Posterior vena cava (tissue), 2 donors: ENCODE results near the gene AFDN. TPM values are rescaled to one million over a fixed set of nuclear protein-coding genes. Genes with fewer than 3 reads are reported as not detected.
"Not testable (repeated sequence)": the region's sequence is repeated elsewhere in the genome, so short reads cannot be mapped to it uniquely, and the experiment has no call there.

Experiments used
- DNase-seq: peaks from one replicate; pipeline ENCODE4 v3.0.0-alpha.2; 2020; ENCODE audit warnings: low spot score
- intact Hi-C, 2 donors: fragments of 100-400 bp; cut with DNase I; formaldehyde crosslinking; loops; one replicate each; pipeline versions ENCODE4 v1.14.1 to v1.14.2; 2022 to 2023
- total RNA-seq, 2 donors: library from RNA; stranded (reverse); fragmentation: NEBNext Ultra II Directional; extraction: Animal tissue kit (Norgen Biotek cat#: 25700); gene quantifications; one replicate each; pipeline ENCODE4 v1.2.1, GENCODE V29; 2021
- donor health status: DM: yes; HTN: yes; CAD: no.
- donor health status: DM: yes; HTN: yes; CAD: no.

AFDN gene
- total RNA-seq, 2 donors from 2014 or later, result 49.3 to 68.6 TPM

DNA sequence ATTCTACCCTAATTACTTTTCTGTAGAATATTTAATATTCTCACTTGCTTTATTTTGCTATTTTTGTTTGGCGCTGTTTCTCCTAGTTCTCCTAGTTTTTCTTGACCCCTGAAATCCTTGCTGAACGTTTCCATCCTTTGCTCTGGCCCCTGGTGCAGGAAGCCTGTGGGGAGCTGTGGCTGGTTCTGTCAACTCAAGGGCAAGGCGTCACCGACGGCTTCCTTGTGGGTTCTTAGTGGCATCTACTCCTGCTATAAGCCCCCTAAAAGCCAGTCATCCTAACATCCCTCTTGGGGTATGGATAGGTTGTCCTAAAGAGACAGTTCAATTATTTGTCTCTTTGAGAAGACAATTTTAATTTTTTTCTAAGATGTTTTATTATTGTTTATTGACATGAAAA, 133.9 kb downstream of the AFDN start:
- intact Hi-C loops, result no loop called here
- DNase-seq, result no peak

DNA sequence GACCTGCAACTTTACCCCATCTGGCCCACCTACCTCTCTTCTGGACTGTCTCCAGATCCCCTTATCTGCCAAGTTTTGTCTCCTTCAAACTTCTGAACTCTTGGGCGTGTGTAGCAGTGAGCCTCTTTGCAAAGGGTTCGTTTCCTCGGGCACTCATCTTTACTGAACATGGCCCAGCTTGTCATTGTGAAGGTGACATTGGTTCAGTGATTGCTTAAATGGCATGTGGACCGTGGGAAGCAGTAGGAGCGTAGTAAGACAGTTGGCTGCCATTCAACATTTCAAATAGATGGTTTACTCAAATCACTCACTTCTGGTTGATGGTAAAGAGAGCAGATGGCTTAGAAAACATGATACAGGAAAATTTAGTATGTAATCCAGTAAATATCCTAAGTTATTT, 136.0 kb downstream of the AFDN start:
- intact Hi-C loops, result no loop called here
- DNase-seq, result no peak

DNA sequence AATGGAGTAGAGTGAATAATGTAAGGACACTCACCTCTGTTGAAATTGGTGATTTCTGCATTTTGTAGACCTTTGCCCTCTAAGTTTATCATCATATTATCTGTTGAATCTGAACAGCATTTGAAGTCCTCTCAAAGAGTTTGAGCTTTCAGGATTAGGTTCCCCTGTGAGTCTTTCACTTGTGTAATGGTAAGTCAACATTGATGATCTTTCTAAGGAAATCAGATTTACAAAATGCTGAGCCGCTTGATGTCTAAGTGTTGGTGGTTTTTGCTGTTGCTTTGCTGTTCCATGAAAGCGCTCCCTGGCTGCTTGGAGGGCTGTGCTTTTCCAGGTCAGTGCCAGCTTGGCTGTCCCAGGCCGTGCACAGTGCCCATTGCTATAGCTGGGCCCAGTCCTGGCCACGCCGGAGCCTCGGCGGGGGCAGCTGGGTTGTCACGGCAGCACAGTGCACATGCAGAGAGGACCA, 136.9 kb downstream of the AFDN start:
- intact Hi-C loops, result loop anchor here in 1 of 2 donors (2.0 kb wide), 1 partner anchor 61 kb away; no protein-coding TSS in a partner anchor
- DNase-seq, result no peak

DNA sequence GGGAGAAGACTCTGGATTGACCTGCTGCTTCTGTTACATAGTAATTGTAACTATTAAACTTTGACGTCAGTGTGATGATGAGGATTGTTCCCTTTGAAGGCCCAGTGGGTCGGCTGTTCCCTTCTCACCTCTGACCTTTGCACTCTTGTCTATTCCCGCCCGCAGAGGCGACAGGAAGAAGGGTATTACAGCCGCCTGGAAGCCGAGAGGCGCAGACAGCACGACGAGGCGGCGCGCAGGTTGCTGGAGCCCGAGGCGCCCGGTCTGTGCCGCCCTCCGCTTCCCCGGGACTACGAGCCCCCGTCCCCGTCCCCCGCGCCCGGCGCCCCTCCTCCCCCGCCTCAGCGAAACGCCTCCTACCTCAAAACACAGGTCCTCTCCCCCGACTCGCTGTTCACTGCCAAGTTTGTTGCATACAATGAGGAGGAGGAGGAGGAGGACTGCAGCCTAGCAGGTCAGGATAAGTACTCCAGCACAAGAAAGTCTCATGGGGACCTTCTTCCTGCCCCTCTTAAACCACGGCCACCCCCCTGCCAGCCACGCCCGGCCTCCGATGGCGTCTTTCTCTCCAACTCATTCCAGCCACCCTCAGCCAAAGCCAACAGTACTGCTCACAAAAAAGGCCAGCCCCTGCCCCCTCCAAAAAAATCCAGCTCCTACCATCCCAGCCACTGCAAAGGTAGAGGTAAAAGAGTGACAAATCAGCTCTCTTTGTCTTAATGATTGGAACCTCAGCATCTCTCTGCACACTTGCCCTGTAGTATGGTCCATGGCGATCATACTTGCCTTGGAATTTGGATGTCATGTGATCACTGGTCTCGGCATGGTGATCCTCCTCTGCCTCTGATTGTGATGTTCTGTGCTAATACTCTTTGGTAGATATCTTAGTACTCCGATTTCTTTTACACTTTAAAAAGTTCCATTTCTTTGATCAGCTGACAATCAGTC, 139.2 kb downstream of the AFDN start:
- intact Hi-C loops, result loop anchor here in 1 of 2 donors (2.0 kb wide), 1 partner anchor 59 kb away; no protein-coding TSS in a partner anchor
- DNase-seq, result no peak

DNA sequence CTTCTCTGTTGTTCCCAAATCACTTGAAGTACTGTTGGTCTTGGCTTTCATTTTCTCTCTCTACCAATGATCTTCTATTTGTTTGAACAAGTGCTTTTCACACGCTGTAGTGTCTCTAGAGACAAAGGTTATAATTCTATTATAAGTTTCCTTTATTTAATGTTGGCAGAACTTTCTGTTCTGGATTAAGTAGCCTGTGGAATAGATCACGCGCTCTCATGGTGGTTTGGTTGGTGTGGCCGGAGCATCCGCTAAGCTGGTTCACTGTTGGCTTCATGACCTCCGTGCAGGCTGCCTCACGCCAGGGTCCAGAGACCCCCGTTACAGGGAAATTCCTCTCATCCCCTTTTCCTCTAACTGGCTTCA, 139.8 kb downstream of the AFDN start:
- DNase-seq, result no peak
- intact Hi-C loops, result no loop called here

DNA sequence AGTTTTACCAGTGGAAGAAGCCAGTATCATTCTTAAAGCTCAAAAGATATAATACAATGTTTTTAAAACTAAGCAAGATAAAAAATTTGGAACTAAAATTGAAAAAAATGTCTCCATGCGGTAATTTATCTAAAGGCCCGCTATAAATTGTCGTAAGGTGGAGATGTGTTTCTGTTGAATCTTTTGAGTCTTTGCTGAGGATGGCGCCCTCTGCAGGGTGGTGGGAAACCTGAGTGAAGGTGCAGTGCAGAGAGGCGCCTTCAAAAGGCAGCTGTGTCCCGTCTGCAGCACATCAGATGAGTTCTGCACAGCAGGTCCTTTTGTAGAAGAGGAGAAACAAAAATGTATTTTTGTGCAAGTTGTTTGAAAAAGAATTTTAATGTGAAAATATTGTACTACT, 141.4 kb downstream of the AFDN start:
- DNase-seq, result no peak
- intact Hi-C loops, result no loop called here

DNA sequence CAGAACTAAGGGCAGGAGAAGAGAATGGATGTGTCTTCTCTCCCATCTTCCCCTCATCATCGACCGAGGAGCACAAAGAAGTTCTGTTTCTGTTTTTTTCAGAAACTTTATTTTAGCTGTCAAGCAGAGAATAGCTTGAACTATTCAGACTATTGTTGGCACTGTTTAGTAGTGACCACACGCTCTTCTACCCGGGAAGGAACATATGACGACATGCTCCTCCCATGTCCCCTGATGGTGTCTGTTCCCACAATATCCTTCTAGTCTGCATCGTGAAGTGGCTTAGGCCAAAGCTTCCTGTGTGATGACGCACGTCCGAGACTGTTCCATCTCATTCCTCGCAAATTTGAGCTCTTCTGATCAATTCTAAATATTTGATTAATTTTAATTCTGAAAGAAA, 143.5 kb downstream of the AFDN start:
- no peak for DNase-seq
- intact Hi-C loops, result no loop called here

DNA sequence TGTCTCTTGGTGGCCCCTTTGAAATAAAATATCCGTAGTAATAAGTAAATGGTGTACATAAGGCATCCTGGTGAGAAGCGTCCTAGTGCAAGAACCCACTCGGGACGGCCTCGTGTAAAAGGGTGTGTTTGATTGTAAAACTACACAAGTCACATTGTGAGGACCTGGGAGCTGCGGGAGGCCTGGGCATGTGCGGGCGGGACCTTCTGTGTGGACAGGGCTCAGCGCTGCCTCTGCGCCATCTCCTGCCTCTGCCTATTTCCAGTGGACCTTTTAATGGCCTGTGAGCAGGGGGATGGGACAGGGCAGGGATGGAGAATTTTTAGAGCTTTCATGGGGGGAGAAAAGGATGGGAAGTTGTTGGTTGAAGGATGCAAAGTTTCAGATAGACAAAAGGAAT, 145.5 kb downstream of the AFDN start:
- no peak for DNase-seq
- intact Hi-C loops, result no loop called here

DNA sequence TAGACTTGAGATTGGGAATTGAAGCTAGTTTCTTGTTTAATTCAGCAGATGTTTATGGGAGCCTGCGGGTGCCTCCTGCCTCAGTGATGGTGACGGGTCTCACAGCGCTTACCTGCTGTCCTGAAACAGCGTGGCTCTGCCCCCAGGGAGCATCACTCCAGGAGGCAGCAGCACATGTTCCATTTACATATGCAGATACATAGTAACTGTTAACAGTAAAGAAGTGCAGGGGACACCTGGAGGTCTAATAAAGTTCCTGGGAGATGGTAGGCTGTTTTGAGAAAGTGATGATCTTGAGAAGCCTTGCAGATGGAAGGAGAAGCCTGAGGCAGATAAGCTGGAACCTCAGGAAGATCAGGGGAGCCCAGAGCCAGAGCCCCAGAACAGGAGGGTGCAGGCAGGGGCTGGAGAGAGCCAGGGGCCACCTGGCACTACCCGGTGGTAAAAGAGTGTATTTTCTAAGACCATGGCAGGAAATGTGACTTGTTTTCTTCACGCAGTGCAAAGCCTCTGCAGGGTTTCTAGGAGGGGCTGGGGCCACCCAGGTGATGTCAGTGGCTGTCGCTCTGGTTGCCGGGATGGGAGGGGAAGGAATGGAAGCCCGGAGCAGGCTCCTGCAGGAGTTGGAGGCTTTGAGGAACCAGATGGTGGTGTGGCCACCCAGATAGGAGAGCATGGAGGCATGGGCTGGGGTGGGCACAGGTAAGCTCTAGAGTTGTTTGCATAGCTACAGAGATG, 146.6 kb downstream of the AFDN start:
- no peak for DNase-seq
- intact Hi-C loops, result no loop called here

DNA sequence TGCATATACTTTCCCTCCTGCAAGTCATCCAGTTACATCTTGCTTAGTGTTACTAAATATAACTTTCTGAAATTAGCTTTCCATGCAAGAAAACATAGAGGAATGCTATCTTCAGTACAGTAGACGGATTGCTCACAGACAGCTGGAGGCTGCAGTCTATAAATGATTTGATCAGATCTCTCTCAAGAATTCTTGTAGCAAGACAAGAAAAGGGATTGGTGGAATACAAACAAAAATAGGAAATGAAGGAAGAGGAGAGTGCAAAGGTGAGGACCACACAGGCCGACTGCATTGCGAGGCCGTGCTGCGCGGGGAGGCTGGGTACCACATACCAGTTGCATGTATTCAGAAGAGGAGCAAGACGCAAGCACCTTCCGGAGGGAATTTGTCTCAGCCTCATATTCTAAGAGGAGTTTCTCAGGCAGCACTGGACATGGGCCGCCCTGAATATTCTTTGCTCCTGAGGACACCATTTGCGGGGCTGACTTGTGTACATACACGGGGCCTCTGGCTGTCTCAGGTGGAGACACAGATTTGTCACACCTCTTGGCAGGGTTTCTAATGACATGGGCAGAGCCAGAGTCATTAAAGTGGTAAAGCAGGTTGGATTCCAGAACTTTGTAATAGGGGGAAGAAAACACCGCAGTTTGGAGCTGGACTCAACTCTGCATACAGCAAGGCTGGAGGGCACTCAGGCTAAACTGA, 148.1 kb downstream of the AFDN start:
- intact Hi-C loops, result no loop called here
- DNase-seq, result no peak

DNA sequence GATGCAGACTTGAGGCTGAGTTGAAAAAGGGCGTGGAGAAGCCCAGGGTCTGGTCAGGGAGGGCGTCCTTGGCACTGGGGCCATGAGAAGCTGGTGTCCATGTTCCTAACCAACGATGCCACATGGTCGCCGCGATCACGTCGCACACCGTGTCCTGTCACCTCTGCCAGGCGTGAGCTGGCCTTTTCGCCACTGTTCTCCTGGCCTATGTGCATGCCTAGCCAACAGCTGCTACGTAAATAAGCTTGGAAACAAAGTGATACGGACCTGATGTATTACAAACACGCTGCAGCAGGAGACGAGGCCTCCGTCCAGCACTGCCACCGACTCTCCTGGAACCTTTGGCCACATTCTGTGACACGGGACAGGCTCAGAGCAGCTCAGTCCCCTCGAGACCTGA, 148.7 kb downstream of the AFDN start:
- intact Hi-C loops, result no loop called here

DNA sequence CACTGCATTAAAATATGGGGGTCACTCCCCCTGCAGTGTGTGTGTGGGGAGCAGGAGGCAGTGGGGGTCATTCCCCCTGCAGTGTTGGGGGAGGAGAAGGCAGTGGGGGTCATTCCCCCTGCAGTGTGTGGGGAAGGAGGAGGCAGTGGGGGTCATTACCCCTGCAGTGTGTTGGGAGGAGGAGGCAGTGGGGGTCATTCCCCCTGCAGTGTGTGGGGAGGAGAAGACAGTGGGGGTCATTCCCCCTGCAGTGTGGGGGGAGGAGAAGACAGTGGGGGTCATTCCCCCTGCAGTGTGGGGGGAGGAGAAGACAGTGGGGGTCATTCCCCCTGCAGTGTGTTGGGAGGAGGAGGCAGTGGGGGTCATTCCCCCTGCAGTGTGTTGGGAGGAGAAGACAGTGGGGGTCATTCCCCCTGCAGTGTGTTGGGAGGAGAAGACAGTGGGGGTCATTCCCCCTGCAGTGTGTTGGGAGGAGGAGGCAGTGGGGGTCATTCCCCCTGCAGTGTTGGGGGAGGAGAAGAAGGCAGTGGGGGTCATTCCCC, 149.5 kb downstream of the AFDN start:
- intact Hi-C loops, DNase-seq: not testable (repeated sequence)

More for the DNA sequence above, 148.7 kb downstream of the AFDN start:
- DNase-seq, result no peak

DNA sequence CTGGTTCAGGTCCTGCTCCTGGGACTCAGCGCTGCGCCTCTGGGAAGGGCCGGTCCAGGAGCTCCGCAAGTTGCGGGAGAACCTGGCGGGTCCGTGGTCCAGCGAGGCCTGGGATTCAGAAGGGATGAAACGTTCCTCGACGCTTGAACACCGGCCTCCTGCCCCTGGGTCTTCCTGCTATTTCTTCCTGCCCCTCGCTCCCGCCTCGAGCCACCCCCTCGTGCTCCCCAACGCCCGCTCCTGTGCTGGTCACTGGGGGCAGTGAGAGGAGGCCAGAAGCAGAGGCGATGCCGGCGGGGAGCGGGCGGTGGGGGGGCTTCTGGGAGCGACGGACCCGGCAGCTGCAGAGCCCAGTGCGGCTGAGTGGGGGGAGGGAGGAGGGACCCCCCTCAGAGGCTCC, 150.0 kb downstream of the AFDN start:
- peak; percentile 72 for DNase-seq
- intact Hi-C loops, result no loop called here

DNA sequence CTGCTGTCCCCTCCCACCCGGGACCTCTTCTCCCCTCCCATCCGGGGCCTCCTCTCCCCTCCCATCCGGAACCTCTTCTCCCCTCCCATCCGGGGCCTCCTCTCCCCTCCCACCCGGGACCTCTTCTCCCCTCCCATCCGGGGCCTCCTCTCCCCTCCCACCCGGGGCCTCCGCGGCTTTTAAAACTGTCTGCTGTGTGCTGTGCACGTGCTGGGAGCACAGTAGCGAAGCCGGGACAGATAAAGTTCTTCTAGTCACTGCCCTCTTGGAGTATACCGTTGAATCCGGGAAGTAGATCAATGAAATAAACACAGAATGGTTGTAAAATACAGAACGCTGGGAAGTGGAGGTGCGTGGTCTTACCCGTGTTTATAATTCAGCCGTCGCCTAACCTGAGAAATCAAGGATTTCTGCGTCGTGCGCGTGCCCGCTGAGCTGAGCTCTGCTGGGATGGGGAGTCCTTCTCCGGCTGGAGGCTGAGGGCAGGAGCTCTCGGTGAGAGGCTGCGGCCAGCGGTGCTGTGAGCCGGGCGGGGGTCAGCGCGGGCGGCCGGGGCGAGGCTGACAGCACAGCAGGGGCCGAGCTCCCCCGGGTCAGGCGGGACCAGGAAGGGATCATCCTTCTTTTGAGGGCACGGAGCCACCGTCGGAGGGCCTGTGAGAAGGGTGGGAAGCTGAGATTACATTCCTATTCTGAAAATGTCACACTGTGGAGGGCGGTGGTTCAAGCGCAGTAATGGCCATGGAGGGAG, 151.2 kb downstream of the AFDN start:
- no peak for DNase-seq
- intact Hi-C loops, result no loop called here

DNA sequence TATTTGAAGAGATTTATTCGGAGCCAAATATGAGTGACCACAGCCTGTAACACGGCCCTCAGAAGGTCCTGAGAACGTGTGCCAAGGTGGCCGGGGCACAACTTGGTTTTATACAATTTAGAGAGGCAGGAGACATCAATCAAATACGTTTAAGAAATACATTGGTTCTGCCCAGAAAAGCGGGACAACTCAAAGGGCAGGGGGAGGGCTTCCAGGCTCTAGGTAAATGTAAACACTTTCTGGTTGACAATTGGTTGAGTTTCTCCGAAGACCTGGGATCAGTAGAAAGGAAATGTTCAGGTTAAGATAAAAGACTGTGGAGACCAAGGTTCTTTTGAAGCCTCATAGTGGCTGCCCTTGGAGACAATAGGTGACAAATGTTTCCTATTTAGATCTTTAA, 151.9 kb downstream of the AFDN start:
- no peak for DNase-seq
- intact Hi-C loops, result no loop called here

DNA sequence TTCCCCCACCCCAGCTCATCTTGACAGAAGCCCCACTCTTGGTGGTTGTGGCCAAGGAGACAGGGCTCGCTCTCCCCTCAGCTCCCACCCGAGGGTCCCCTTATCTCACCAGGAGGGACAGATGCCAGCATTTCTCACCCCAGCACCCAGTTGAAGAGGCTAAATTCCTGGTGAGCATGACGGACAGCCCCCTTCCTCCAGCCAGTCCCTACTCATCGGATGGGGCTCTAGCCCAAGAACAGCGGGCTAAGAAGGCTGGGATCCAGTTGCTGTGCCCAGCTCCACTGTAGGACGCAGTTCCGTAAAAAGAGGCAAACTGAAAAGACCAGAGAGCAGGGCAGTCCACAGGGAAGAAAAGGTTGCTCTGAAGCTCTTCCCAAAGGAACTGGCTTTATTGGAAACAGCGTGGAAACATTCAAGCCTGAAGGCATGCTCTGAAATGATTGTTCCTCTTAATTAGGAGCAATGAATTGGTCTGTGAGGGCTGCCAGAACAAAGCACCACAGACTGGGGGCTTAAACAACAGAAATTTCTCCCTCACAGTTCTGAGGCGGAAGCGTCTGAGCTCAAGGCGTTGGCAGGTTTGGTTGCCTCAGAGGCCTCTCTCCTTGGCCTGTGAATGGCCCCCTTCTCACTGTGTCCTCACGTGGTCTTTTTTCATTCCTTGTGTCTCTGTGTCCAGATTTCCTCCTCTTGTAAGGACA, 152.9 kb downstream of the AFDN start:
- intact Hi-C loops, result no loop called here
- DNase-seq, result no peak

DNA sequence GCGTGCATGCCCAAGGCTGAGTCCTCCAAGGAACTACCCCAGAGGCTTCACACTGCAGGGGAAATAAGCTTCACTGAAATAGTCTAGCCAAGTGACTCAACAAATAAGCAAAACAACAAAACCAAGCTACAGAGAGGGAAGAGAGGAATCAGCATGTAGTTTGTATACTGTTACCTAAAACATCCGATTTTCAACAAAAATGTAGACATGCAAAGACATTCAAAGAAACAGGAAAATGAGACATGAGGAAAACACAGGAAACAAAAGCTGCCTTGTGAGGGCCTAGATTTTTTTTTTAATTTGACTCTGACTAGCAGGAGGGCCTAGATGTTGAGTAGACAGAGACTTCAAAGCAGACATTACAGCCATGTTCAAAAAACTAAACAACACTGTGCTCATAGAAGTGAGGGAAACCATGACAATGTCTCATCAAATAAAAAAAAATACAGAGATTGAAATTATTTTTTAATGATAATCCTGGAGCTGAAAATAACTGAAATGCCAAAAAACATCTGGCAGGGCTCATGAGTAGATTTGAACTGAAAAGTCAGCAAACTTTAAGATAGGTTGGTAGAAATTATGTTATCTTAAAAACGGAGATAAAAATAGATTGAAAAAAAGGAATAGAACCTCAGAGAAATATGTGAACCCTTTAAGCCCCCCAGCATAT, 154.3 kb downstream of the AFDN start:
- DNase-seq, result no peak
- intact Hi-C loops, result no loop called here
